ENCODE results near the gene KAZALD1. TPM values are rescaled to one million over a fixed set of nuclear protein-coding genes. Genes with fewer than 3 reads are reported as not detected.

The KAZALD1 gene
- total RNA-seq, 1 experiment from 2014 or later, result 12.5 TPM

- DNase-seq (ENCODE audit: low spot score), result no peak
- no peaks in the 10 kb centered on the region for H3K36me3 ChIP-seq (ENCODE audit: insufficient read depth, low read length, poor library complexity, severe bottlenecking)
- BruUV-seq (replicated peaks), result no TSS peak
- H3K4me1 ChIP-seq (ENCODE audit: insufficient read depth, low read length, poor library complexity, severe bottlenecking), result no peaks in the 10 kb centered on the region
- no peaks in the 10 kb centered on the region for H3K9me3 ChIP-seq (ENCODE audit: low read depth, low read length, poor library complexity, severe bottlenecking)
- ChIA-PET CTCF (interaction anchor here (1.3 kb wide), 1 partner anchor 42 kb away, joined by 8 read pairs; no protein-coding TSS in a partner anchor), POLR2A (ENCODE audit: low non-redundant PET) (no interaction called here)
- H3K27ac ChIP-seq (ENCODE audit: low read depth, low read length, poor library complexity, severe bottlenecking), result no peak overlapping the region
- no peak for TF ChIP-seq EZH2 (IDR thresholded peaks at IDR 0.05; ENCODE audit: borderline replicate concordance, low read depth, low read length, poor library complexity, severe bottlenecking)
- no peak for TF ChIP-seq CTCF (conservative IDR thresholded peaks at IDR 0.05; ENCODE audit: low read depth, low read length)
- intact Hi-C loops (cut with micrococcal nuclease; ENCODE audit: unreplicated experiment), result no loop called here
- no peak overlapping the region for H3K4me3 ChIP-seq (ENCODE audit: low read depth, low read length, poor library complexity, severe bottlenecking)
- peaks cover 14% of the 10 kb centered on the region for H3K27me3 ChIP-seq (replicated peaks; ENCODE audit: insufficient read depth, low read depth, low read length, poor library complexity)
Observed at GRCh38 chr10:101099901-101100300, 38.1 kb downstream of the KAZALD1 start.

GRCh38 chr10:101101372-101101881 lies 39.6 kb downstream of the KAZALD1 start:
- POLR2A ChIA-PET (ENCODE audit: low non-redundant PET), result no interaction called here
- Histone ChIP-seq H3K4me3 (ENCODE audit: low read depth, low read length, poor library complexity, severe bottlenecking) (no peak overlapping the region), H3K27me3 (replicated peaks; ENCODE audit: insufficient read depth, low read depth, low read length, poor library complexity) (peaks cover 14% of the 10 kb centered on the region), H3K27ac (ENCODE audit: low read depth, low read length, poor library complexity, severe bottlenecking) (no peak overlapping the region), H3K36me3 (ENCODE audit: insufficient read depth, low read length, poor library complexity, severe bottlenecking) (no peaks in the 10 kb centered on the region), H3K4me1 (ENCODE audit: insufficient read depth, low read length, poor library complexity, severe bottlenecking) (no peaks in the 10 kb centered on the region), H3K9me3 (ENCODE audit: low read depth, low read length, poor library complexity, severe bottlenecking) (no peaks in the 10 kb centered on the region)
- DNase-seq (ENCODE audit: low spot score), result no peak
- CTCF ChIA-PET, result interaction anchor here (1.0 to 2.3 kb wide), 2 partner anchors 41 to 534 kb away, joined by 3 to 9 read pairs; no protein-coding TSS in a partner anchor
- BruUV-seq (replicated peaks), result no TSS peak
- intact Hi-C loops (cut with micrococcal nuclease; ENCODE audit: unreplicated experiment), result no loop called here
- TF ChIP-seq EZH2 (IDR thresholded peaks at IDR 0.05; ENCODE audit: borderline replicate concordance, low read depth, low read length, poor library complexity, severe bottlenecking) (no peak), CTCF (conservative IDR thresholded peaks at IDR 0.05; ENCODE audit: low read depth, low read length) (no peak)

- H3K4me1 ChIP-seq (ENCODE audit: insufficient read depth, low read length, poor library complexity, severe bottlenecking), result no peaks in the 10 kb centered on the region
- no peak overlapping the region for H3K4me3 ChIP-seq (ENCODE audit: low read depth, low read length, poor library complexity, severe bottlenecking)
- no TSS peak for BruUV-seq (replicated peaks)
- TF ChIP-seq CTCF (conservative IDR thresholded peaks at IDR 0.05; ENCODE audit: low read depth, low read length) (no peak), EZH2 (IDR thresholded peaks at IDR 0.05; ENCODE audit: borderline replicate concordance, low read depth, low read length, poor library complexity, severe bottlenecking) (no peak)
- ChIA-PET POLR2A (ENCODE audit: low non-redundant PET) (no interaction called here), CTCF (no interaction called here)
- peaks cover 14% of the 10 kb centered on the region for H3K27me3 ChIP-seq (replicated peaks; ENCODE audit: insufficient read depth, low read depth, low read length, poor library complexity)
- H3K27ac ChIP-seq (ENCODE audit: low read depth, low read length, poor library complexity, severe bottlenecking), result no peak overlapping the region
- DNase-seq (ENCODE audit: low spot score), result no peak
- intact Hi-C loops (cut with micrococcal nuclease; ENCODE audit: unreplicated experiment), result no loop called here
- no peaks in the 10 kb centered on the region for H3K36me3 ChIP-seq (ENCODE audit: insufficient read depth, low read length, poor library complexity, severe bottlenecking)
- no peaks in the 10 kb centered on the region for H3K9me3 ChIP-seq (ENCODE audit: low read depth, low read length, poor library complexity, severe bottlenecking)
Observed at GRCh38 chr10:101103430-101103829, 41.6 kb downstream of the KAZALD1 start.

Data from A673 (cell line).